Activated gamma-delta T cell treated with Interleukin-2 at 50 U/mL for 16 hours (primary cell): Measurements from ENCODE around the gene OTOF.

ENCODE experiments used
- DNase-seq: peaks from one replicate; pipeline ENCODE4 v3.0.0-alpha.2; 2020

The OTOF gene

GRCh38 chr2:26495705-26496297 is 17.9 kb upstream of the OTOF start:
- no peak for DNase-seq

- DNase-seq, result no peak
Observed at GRCh38 chr2:26494891-26495290, 17.0 kb upstream of the OTOF start.

GRCh38 chr2:26494199-26494598 is 16.3 kb upstream of the OTOF start:
- DNase-seq, result no peak

GRCh38 chr2:26493566-26493965 is 15.6 kb upstream of the OTOF start:
- DNase-seq, result no peak

GRCh38 chr2:26492749-26493515 is 15.0 kb upstream of the OTOF start:
- no peak for DNase-seq

GRCh38 chr2:26491563-26492167 is 13.7 kb upstream of the OTOF start:
- no peak for DNase-seq

- DNase-seq, result no peak
Observed at GRCh38 chr2:26489213-26489850, 11.4 kb upstream of the OTOF start.

GRCh38 chr2:26488463-26489212 is 10.7 kb upstream of the OTOF start:
- no peak for DNase-seq

GRCh38 chr2:26487192-26487591 is 9.3 kb upstream of the OTOF start:
- no peak for DNase-seq

GRCh38 chr2:26486789-26487188 is 8.9 kb upstream of the OTOF start:
- no peak for DNase-seq

GRCh38 chr2:26485725-26486418 is 7.9 kb upstream of the OTOF start:
- no peak for DNase-seq

- DNase-seq, result no peak
Observed at GRCh38 chr2:26485099-26485498, 7.2 kb upstream of the OTOF start.

- DNase-seq, result no peak
Observed at GRCh38 chr2:26484579-26484978, 6.7 kb upstream of the OTOF start.

GRCh38 chr2:26483957-26484565 is 6.1 kb upstream of the OTOF start:
- DNase-seq, result no peak

- no peak for DNase-seq
Observed at GRCh38 chr2:26483516-26483915, 5.6 kb upstream of the OTOF start.

- DNase-seq, result no peak
Observed at GRCh38 chr2:26483027-26483326, 5.1 kb upstream of the OTOF start.

GRCh38 chr2:26482211-26483026 is 4.5 kb upstream of the OTOF start:
- DNase-seq, result no peak

- no peak for DNase-seq
Observed at GRCh38 chr2:26481706-26482105, 3.8 kb upstream of the OTOF start.

- DNase-seq, result no peak
Observed at GRCh38 chr2:26480566-26481423, 2.9 kb upstream of the OTOF start.
